Measurements from ENCODE around the gene AGAP3. TPM values are rescaled to one million over a fixed set of nuclear protein-coding genes. Genes with fewer than 3 reads are reported as not detected.

Gene AGAP3
- total and polyA plus RNA-seq, 2 donors (not counting 1 experiment from before 2014, with no cell fraction given) = 21.1 to 22.3 TPM

DNA sequence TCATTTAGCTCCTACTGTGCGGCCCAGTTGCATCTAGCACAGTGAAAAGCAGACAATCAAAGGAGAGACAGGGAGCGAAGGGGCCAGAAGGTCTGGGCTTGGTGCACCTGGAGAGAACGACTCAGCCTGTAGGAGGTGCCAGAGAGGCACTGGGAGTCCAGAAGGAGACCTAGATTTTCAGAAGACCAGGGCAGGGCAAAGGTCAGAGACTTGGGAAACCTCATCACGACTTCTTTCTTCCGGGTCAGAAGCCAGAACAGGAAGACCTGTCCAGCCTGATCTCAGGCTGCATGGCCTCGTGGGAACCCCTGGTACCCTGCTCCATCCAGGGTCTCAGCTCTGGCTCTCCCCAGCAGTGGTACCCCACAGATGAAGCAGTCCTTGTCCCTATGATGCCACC lies 5.2 kb downstream of the AGAP3 start:
- H3K36me3 ChIP-seq (replicated peaks in 1 of 2; ENCODE audit: control extremely low read depth in 1 of 2, control insufficient read depth in 1 of 2, extremely low read depth in 1 of 2, insufficient read depth in 2 of 2, low read length in 1 of 2) = no peaks in the 10 kb centered on the region
- Mint-ChIP-seq H3K27ac (no peak overlapping the region), H3K4me1 (peaks cover 13% of the 10 kb centered on the region), H3K4me3 (no peak overlapping the region), H3K9me3 (ENCODE audit: insufficient read depth) (no peaks in the 10 kb centered on the region), H3K27me3 (peaks cover 17% of the 10 kb centered on the region)
- intact Hi-C loops (cut with micrococcal nuclease) = no loop called here
- no peaks in the 10 kb centered on the region for H3K79me2 ChIP-seq (ENCODE audit: control insufficient read depth, insufficient read depth, low read length)
- WGBS (ENCODE audit: insufficient coverage) = 81% methylated on average over 6 of the region's 6 CpGs
- CTCF ChIA-PET = interaction anchor here (1.0 to 1.5 kb wide), 2 partner anchors 19 to 33 kb away, joined by 3 to 4 read pairs; no protein-coding TSS in a partner anchor
- H4K20me1 ChIP-seq (ENCODE audit: control insufficient read depth, insufficient read depth, low read length, poor library complexity, severe bottlenecking) = no peaks in the 10 kb centered on the region
- H3K4me3 ChIP-seq (ENCODE audit: control extremely low read depth in 1 of 5, extremely low read depth in 1 of 5, insufficient read depth in 1 of 5, low read depth in 2 of 5, low read length in 4 of 5) = no peak overlapping the region
- H3K9me3 ChIP-seq (ENCODE audit: control extremely low read depth in 1 of 3, control insufficient read depth in 2 of 3, insufficient read depth in 1 of 3, low read length in 2 of 3) = peaks cover 0 to 4% (median 0%) of the 10 kb centered on the region in 3 donors
- ATAC-seq (ENCODE audit: low read depth) (no peak), DNase-seq (peak; percentile 25)
- H3K4me1 ChIP-seq (ENCODE audit: control insufficient read depth in 2 of 2, insufficient read depth in 2 of 2, low read length in 2 of 2) = peaks cover 24% of the 10 kb centered on the region in 2 donors
- no peak overlapping the region for H3K9ac ChIP-seq (ENCODE audit: low read length)
- no peak overlapping the region for H2AFZ ChIP-seq (ENCODE audit: insufficient read depth, low read depth, low read length, poor library complexity, severe bottlenecking)
- TF ChIP-seq EZH2 (IDR thresholded peaks at IDR 0.05; ENCODE audit: borderline replicate concordance, insufficient read depth, low read depth, low read length, poor library complexity, severe bottlenecking) = no peak
- TF ChIP-seq, protein P1, sequence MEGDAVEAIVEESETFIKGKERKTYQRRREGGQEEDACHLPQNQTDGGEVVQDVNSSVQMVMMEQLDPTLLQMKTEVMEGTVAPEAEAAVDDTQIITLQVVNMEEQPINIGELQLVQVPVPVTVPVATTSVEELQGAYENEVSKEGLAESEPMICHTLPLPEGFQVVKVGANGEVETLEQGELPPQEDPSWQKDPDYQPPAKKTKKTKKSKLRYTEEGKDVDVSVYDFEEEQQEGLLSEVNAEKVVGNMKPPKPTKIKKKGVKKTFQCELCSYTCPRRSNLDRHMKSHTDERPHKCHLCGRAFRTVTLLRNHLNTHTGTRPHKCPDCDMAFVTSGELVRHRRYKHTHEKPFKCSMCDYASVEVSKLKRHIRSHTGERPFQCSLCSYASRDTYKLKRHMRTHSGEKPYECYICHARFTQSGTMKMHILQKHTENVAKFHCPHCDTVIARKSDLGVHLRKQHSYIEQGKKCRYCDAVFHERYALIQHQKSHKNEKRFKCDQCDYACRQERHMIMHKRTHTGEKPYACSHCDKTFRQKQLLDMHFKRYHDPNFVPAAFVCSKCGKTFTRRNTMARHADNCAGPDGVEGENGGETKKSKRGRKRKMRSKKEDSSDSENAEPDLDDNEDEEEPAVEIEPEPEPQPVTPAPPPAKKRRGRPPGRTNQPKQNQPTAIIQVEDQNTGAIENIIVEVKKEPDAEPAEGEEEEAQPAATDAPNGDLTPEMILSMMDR (IDR thresholded peaks at IDR 0.05) = peak; percentile 48
- peaks cover 0 to 33% (median 7%) of the 10 kb centered on the region in 4 experiments for H3K27me3 ChIP-seq (replicated peaks in 1 of 4; ENCODE audit: control extremely low read depth in 1 of 4, control insufficient read depth in 3 of 4, insufficient read depth in 4 of 4, low read length in 3 of 4)
- no peak overlapping the region for H3K4me2 ChIP-seq (replicated peaks; ENCODE audit: low read depth, low read length, poor library complexity, severe bottlenecking)
- no peak overlapping the region for H3K27ac ChIP-seq (ENCODE audit: low read length in 2 of 2)
- POLR2A ChIA-PET = no interaction called here

GRCh38 chr7:151091988-151092387 lies 5.7 kb downstream of the AGAP3 start:
- H3K27ac ChIP-seq (ENCODE audit: low read length in 2 of 2) = no peak overlapping the region
- CTCF ChIA-PET = no interaction called here
- peaks cover 21 to 23% of the 10 kb centered on the region in 2 donors for H3K4me1 ChIP-seq (ENCODE audit: control insufficient read depth in 2 of 2, insufficient read depth in 2 of 2, low read length in 2 of 2)
- no peaks in the 10 kb centered on the region for H3K36me3 ChIP-seq (replicated peaks in 1 of 2; ENCODE audit: control extremely low read depth in 1 of 2, control insufficient read depth in 1 of 2, extremely low read depth in 1 of 2, insufficient read depth in 2 of 2, low read length in 1 of 2)
- ATAC-seq (ENCODE audit: low read depth) (no peak), DNase-seq (no peak)
- intact Hi-C loops (cut with micrococcal nuclease) = no loop called here
- Mint-ChIP-seq H3K27me3 (peaks cover 17% of the 10 kb centered on the region), H3K4me3 (no peak overlapping the region), H3K9me3 (ENCODE audit: insufficient read depth) (no peaks in the 10 kb centered on the region), H3K27ac (no peak overlapping the region), H3K4me1 (peaks cover 12% of the 10 kb centered on the region)
- H3K79me2 ChIP-seq (ENCODE audit: control insufficient read depth, insufficient read depth, low read length) = no peaks in the 10 kb centered on the region
- no peak overlapping the region for H3K4me3 ChIP-seq (ENCODE audit: control extremely low read depth in 1 of 5, extremely low read depth in 1 of 5, insufficient read depth in 1 of 5, low read depth in 2 of 5, low read length in 4 of 5)
- no peaks in the 10 kb centered on the region for H4K20me1 ChIP-seq (ENCODE audit: control insufficient read depth, insufficient read depth, low read length, poor library complexity, severe bottlenecking)
- H3K27me3 ChIP-seq (replicated peaks in 1 of 4; ENCODE audit: control extremely low read depth in 1 of 4, control insufficient read depth in 3 of 4, insufficient read depth in 4 of 4, low read length in 3 of 4) = peaks cover 0 to 30% (median 7%) of the 10 kb centered on the region in 4 experiments
- POLR2A ChIA-PET = no interaction called here
- 97% methylated on average over 12 of the region's 14 CpGs for WGBS (ENCODE audit: insufficient coverage)
- no peak overlapping the region for H3K9ac ChIP-seq (ENCODE audit: low read length)
- no peak overlapping the region for H2AFZ ChIP-seq (ENCODE audit: insufficient read depth, low read depth, low read length, poor library complexity, severe bottlenecking)
- no peak overlapping the region for H3K4me2 ChIP-seq (replicated peaks; ENCODE audit: low read depth, low read length, poor library complexity, severe bottlenecking)
- peaks cover 0 to 4% (median 0%) of the 10 kb centered on the region in 3 donors for H3K9me3 ChIP-seq (ENCODE audit: control extremely low read depth in 1 of 3, control insufficient read depth in 2 of 3, insufficient read depth in 1 of 3, low read length in 2 of 3)
- TF ChIP-seq, protein P1 (IDR thresholded peaks at IDR 0.05) = no peak
- TF ChIP-seq EZH2 (IDR thresholded peaks at IDR 0.05; ENCODE audit: borderline replicate concordance, insufficient read depth, low read depth, low read length, poor library complexity, severe bottlenecking) = no peak
